ENCODE data around the gene TSPEAR. TPM values are rescaled to one million over a fixed set of nuclear protein-coding genes. Genes with fewer than 3 reads are reported as not detected.

The TSPEAR gene
- polyA plus RNA-seq, 1 of the 3 experiments (the other 2 are of a cell fraction) = 0.08 TPM

DNA sequence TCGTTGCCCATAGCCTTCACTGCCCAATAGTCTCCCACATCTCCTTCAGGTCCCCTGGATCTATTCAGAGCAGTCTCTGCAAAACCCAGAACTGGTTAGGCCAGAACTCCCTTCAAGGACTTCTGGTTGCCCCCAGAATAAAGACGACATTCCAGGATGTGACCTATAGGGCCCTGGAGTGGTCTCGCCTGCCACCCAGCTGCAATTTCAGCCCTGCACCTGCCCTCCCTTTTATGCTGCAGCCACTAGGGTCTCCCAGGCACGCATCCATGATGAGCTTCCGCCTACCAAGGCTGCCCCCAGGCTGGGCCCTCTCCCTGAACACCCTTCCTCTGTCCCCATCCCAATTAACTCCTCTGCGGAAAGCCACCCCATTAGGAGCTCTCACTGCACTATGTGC lies 7.2 kb upstream of the TSPEAR start:
- Histone ChIP-seq H3K79me2 (ENCODE audit: insufficient read depth) (no peaks in the 10 kb centered on the region), H3K27ac (ENCODE audit: low read depth in 2 of 2, low read length in 1 of 2) (no peak overlapping the region), H3K9me2 (no peaks in the 10 kb centered on the region), H3K36me3 (replicated peaks in 1 of 2; ENCODE audit: control insufficient read depth in 1 of 2, insufficient read depth in 2 of 2, low read length in 1 of 2) (no peaks in the 10 kb centered on the region), H3K4me1 (ENCODE audit: control insufficient read depth in 1 of 2, insufficient read depth in 2 of 2, low read depth in 1 of 2, low read length in 1 of 2) (no peaks in the 10 kb centered on the region), H3F3A (replicated peaks; ENCODE audit: insufficient read depth) (no peaks in the 10 kb centered on the region), H3K27me3 (ENCODE audit: insufficient read depth) (peaks cover 50% of the 10 kb centered on the region; the same call in 1 of the 2 replicates), H2AFZ (ENCODE audit: low read depth) (no peak overlapping the region), H3K9ac (no peak overlapping the region), H3K9me3 (no peaks in the 10 kb centered on the region), H4K20me1 (ENCODE audit: insufficient read depth) (no peaks in the 10 kb centered on the region), H3K4me3 (ENCODE audit: low read depth in 2 of 2, low read length in 1 of 2) (no peak overlapping the region), H3K4me2 (no peak overlapping the region)
- 10% methylated on average over 6 of the region's 6 CpGs for WGBS (ENCODE audit: low lambda C conversion rate)
- TF ChIP-seq YY1 (IDR thresholded peaks at IDR 0.05; ENCODE audit: low read depth) (no peak), GABPA (IDR thresholded peaks at IDR 0.05; ENCODE audit: low read depth) (no peak), RXRA (IDR thresholded peaks at IDR 0.05; ENCODE audit: borderline replicate concordance, low read depth) (no peak), SMC3 (IDR thresholded peaks at IDR 0.05; ENCODE audit: low read depth, low read length) (no peak), TCF12 (IDR thresholded peaks at IDR 0.05) (no peak), TAF1 (IDR thresholded peaks at IDR 0.05; ENCODE audit: borderline replicate concordance, low read depth, low read length) (no peak), RCOR1 (IDR thresholded peaks at IDR 0.05; ENCODE audit: low read length) (no peak), FOSL2 (IDR thresholded peaks at IDR 0.05; ENCODE audit: borderline replicate concordance, low read depth) (no peak), RFX5 (IDR thresholded peaks at IDR 0.05; ENCODE audit: low read length) (no peak), RAD21 (IDR thresholded peaks at IDR 0.05; ENCODE audit: low read length) (no peak), SIN3A (IDR thresholded peaks at IDR 0.05; ENCODE audit: borderline replicate concordance, low read depth, low read length) (no peak)
- TF ChIP-seq, protein P1, sequence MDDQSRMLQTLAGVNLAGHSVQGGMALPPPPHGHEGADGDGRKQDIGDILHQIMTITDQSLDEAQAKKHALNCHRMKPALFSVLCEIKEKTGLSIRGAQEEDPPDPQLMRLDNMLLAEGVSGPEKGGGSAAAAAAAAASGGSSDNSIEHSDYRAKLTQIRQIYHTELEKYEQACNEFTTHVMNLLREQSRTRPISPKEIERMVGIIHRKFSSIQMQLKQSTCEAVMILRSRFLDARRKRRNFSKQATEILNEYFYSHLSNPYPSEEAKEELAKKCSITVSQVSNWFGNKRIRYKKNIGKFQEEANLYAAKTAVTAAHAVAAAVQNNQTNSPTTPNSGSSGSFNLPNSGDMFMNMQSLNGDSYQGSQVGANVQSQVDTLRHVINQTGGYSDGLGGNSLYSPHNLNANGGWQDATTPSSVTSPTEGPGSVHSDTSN (IDR thresholded peaks at IDR 0.05) = no peak
- TF ChIP-seq, protein P2, sequence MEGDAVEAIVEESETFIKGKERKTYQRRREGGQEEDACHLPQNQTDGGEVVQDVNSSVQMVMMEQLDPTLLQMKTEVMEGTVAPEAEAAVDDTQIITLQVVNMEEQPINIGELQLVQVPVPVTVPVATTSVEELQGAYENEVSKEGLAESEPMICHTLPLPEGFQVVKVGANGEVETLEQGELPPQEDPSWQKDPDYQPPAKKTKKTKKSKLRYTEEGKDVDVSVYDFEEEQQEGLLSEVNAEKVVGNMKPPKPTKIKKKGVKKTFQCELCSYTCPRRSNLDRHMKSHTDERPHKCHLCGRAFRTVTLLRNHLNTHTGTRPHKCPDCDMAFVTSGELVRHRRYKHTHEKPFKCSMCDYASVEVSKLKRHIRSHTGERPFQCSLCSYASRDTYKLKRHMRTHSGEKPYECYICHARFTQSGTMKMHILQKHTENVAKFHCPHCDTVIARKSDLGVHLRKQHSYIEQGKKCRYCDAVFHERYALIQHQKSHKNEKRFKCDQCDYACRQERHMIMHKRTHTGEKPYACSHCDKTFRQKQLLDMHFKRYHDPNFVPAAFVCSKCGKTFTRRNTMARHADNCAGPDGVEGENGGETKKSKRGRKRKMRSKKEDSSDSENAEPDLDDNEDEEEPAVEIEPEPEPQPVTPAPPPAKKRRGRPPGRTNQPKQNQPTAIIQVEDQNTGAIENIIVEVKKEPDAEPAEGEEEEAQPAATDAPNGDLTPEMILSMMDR (IDR thresholded peaks at IDR 0.05) = no peak
- no peak for DNase-seq
- CTCF ChIA-PET = no interaction called here
- POLR2A ChIA-PET = no interaction called here

DNA sequence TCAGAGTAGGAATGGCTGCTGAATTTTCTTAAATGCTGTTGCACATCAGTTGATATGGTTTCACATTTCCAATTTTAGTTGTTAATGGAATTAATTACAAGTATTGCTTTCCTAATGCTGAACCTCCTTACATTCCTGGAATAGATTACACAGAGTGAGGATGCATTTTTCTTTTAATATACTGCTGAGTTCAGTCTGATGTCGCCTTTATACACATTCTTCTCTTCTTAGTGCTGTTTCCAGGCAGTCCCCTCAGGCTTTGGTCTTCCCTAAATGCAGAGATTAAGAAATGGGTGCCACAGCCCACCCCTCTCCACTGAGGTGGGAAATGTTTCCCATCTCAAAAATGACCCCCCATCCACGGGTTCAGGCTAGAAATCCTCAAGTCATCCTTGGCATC lies 6.7 kb upstream of the TSPEAR start:
- Histone ChIP-seq H3K4me2 (no peak overlapping the region), H3K79me2 (ENCODE audit: insufficient read depth) (no peaks in the 10 kb centered on the region), H3F3A (replicated peaks; ENCODE audit: insufficient read depth) (no peaks in the 10 kb centered on the region), H4K20me1 (ENCODE audit: insufficient read depth) (no peaks in the 10 kb centered on the region), H3K27ac (ENCODE audit: low read depth in 2 of 2, low read length in 1 of 2) (no peak overlapping the region), H3K4me1 (ENCODE audit: control insufficient read depth in 1 of 2, insufficient read depth in 2 of 2, low read depth in 1 of 2, low read length in 1 of 2) (no peaks in the 10 kb centered on the region), H3K4me3 (ENCODE audit: low read depth in 2 of 2, low read length in 1 of 2) (no peak overlapping the region), H3K9ac (no peak overlapping the region), H2AFZ (ENCODE audit: low read depth) (no peak overlapping the region), H3K36me3 (replicated peaks in 1 of 2; ENCODE audit: control insufficient read depth in 1 of 2, insufficient read depth in 2 of 2, low read length in 1 of 2) (no peaks in the 10 kb centered on the region), H3K27me3 (ENCODE audit: insufficient read depth) (peaks cover 50% of the 10 kb centered on the region; the same call in 1 of the 2 replicates), H3K9me2 (no peaks in the 10 kb centered on the region), H3K9me3 (no peaks in the 10 kb centered on the region)
- POLR2A ChIA-PET = no interaction called here
- 5% methylated on average over 2 of the region's 2 CpGs for WGBS (ENCODE audit: low lambda C conversion rate)
- DNase-seq = no peak
- CTCF ChIA-PET = no interaction called here
- TF ChIP-seq FOXM1 (IDR thresholded peaks at IDR 0.05; ENCODE audit: low read depth) (no peak), SMC3 (IDR thresholded peaks at IDR 0.05; ENCODE audit: low read depth, low read length) (no peak), EP300 (IDR thresholded peaks at IDR 0.05; ENCODE audit: borderline replicate concordance in 1 of 2, low read depth in 1 of 2, low read length in 1 of 2) (no peak), NFIC (IDR thresholded peaks at IDR 0.05; ENCODE audit: borderline replicate concordance) (no peak), MXI1 (IDR thresholded peaks at IDR 0.05; ENCODE audit: low read depth, low read length) (no peak), GABPA (IDR thresholded peaks at IDR 0.05; ENCODE audit: low read depth) (no peak), RCOR1 (IDR thresholded peaks at IDR 0.05; ENCODE audit: low read length) (no peak), POLR2AphosphoS5 (IDR thresholded peaks at IDR 0.05; ENCODE audit: low read depth, low read length) (no peak)
- TF ChIP-seq, protein P1 (IDR thresholded peaks at IDR 0.05) = no peak
- TF ChIP-seq, protein P2 (IDR thresholded peaks at IDR 0.05) = no peak
- TF ChIP-seq, protein P3, sequence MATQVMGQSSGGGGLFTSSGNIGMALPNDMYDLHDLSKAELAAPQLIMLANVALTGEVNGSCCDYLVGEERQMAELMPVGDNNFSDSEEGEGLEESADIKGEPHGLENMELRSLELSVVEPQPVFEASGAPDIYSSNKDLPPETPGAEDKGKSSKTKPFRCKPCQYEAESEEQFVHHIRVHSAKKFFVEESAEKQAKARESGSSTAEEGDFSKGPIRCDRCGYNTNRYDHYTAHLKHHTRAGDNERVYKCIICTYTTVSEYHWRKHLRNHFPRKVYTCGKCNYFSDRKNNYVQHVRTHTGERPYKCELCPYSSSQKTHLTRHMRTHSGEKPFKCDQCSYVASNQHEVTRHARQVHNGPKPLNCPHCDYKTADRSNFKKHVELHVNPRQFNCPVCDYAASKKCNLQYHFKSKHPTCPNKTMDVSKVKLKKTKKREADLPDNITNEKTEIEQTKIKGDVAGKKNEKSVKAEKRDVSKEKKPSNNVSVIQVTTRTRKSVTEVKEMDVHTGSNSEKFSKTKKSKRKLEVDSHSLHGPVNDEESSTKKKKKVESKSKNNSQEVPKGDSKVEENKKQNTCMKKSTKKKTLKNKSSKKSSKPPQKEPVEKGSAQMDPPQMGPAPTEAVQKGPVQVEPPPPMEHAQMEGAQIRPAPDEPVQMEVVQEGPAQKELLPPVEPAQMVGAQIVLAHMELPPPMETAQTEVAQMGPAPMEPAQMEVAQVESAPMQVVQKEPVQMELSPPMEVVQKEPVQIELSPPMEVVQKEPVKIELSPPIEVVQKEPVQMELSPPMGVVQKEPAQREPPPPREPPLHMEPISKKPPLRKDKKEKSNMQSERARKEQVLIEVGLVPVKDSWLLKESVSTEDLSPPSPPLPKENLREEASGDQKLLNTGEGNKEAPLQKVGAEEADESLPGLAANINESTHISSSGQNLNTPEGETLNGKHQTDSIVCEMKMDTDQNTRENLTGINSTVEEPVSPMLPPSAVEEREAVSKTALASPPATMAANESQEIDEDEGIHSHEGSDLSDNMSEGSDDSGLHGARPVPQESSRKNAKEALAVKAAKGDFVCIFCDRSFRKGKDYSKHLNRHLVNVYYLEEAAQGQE (IDR thresholded peaks at IDR 0.05; ENCODE audit: low read depth, low read length) = no peak

All from SK-N-SH (cell line).